Upper lobe of right lung (tissue), 1 donor: ENCODE results near the gene REPS1. TPM values are rescaled to one million over a fixed set of nuclear protein-coding genes. Genes with fewer than 3 reads are reported as not detected.
A peak's percentile ranks its signal among the peaks of the same experiment; 100 is the strongest.

Experiments used
- ATAC-seq: fragments of 200-7000 bp; cut with Tn5 transposase; one replicate; pipeline ENCODE4 v1.9.1; 2020; ENCODE audit warnings: mild to moderate bottlenecking, moderate library complexity
- DNase-seq: peaks from one replicate; pipeline ENCODE4 v3.0.0-alpha.2; 2020
- H3K27ac ChIP-seq: fragments of 200-600 bp; one replicate; pipeline ENCODE4 v1.8.0; 2022
- H3K27me3 ChIP-seq: fragments of 200-600 bp; one replicate; pipeline ENCODE4 v1.8.0; 2022; ENCODE audit warnings: mild to moderate bottlenecking
- H3K36me3 ChIP-seq: fragments of 200-600 bp; one replicate; pipeline ENCODE4 v1.8.0; 2022
- H3K4me1 ChIP-seq: fragments of 200-600 bp; one replicate; pipeline ENCODE4 v1.8.0; 2022
- H3K4me3 ChIP-seq: fragments of 200-600 bp; one replicate; pipeline ENCODE4 v1.8.0; 2022; ENCODE audit warnings: mild to moderate bottlenecking
- H3K9me3 ChIP-seq: fragments of 200-600 bp; one replicate; pipeline ENCODE4 v1.8.0; 2022
- CTCF ChIP-seq: fragments of 200-600 bp; IDR thresholded peaks from one replicate; pipeline ENCODE4 v1.8.0; 2022; ENCODE audit warnings: antibody characterized with exemption
- intact Hi-C: fragments of 100-400 bp; cut with DNase I; formaldehyde crosslinking; loops from one replicate; pipeline ENCODE4 v1.11.0; 2022
- total RNA-seq: library from RNA; stranded (reverse); fragmentation: NEBNext Ultra II Directional; extraction: Animal tissue kit (Norgen Biotek cat#: 25700); gene quantifications from one replicate; pipeline ENCODE4 v1.2.1, GENCODE V29; 2021
- donor health status: DM: no; HTN: yes; CAD: no; lungs with severe emphysema.

Gene REPS1
- total RNA-seq, 1 donor from 2014 or later = 35.4 TPM

GRCh38 chr6:138975815-138976214 lies 12.2 kb downstream of the REPS1 start:
- DNase-seq (no peak), ATAC-seq (no peak)
- Histone ChIP-seq H3K36me3 (no peaks in the 10 kb centered on the region), H3K27me3 (no peaks in the 10 kb centered on the region), H3K9me3 (no peaks in the 10 kb centered on the region), H3K4me3 (no peak overlapping the region), H3K27ac (no peak overlapping the region), H3K4me1 (peaks cover 33% of the 10 kb centered on the region)
- intact Hi-C loops = no loop called here
- no peak for TF ChIP-seq CTCF

- Histone ChIP-seq H3K27ac (no peak overlapping the region), H3K27me3 (no peaks in the 10 kb centered on the region), H3K36me3 (no peaks in the 10 kb centered on the region), H3K4me3 (no peak overlapping the region), H3K9me3 (no peaks in the 10 kb centered on the region), H3K4me1 (peaks cover 38% of the 10 kb centered on the region)
- no peak for TF ChIP-seq CTCF
- DNase-seq = no peak
- intact Hi-C loops = no loop called here
- no peak for ATAC-seq
These were observed 14.4 kb downstream of the REPS1 start for GRCh38 chr6:138973466-138974153.

GRCh38 chr6:138972226-138972665 lies 15.8 kb downstream of the REPS1 start:
- DNase-seq (no peak), ATAC-seq (no peak)
- Histone ChIP-seq H3K4me1 (peaks cover 38% of the 10 kb centered on the region), H3K9me3 (no peaks in the 10 kb centered on the region), H3K27ac (no peak overlapping the region), H3K27me3 (no peaks in the 10 kb centered on the region), H3K4me3 (no peak overlapping the region), H3K36me3 (no peaks in the 10 kb centered on the region)
- intact Hi-C loops = no loop called here
- TF ChIP-seq CTCF = no peak

GRCh38 chr6:138971601-138972000 lies 16.5 kb downstream of the REPS1 start:
- Histone ChIP-seq H3K4me3 (no peak overlapping the region), H3K27me3 (no peaks in the 10 kb centered on the region), H3K36me3 (no peaks in the 10 kb centered on the region), H3K27ac (no peak overlapping the region), H3K4me1 (peaks cover 38% of the 10 kb centered on the region), H3K9me3 (no peaks in the 10 kb centered on the region)
- intact Hi-C loops = no loop called here
- DNase-seq (no peak), ATAC-seq (no peak)
- no peak for TF ChIP-seq CTCF

- Histone ChIP-seq H3K4me3 (no peak overlapping the region), H3K27ac (peak overlapping the region; percentile 33), H3K4me1 (peaks cover 38% of the 10 kb centered on the region), H3K27me3 (no peaks in the 10 kb centered on the region), H3K9me3 (no peaks in the 10 kb centered on the region), H3K36me3 (no peaks in the 10 kb centered on the region)
- DNase-seq (no peak), ATAC-seq (peak; percentile 76)
- TF ChIP-seq CTCF = no peak
- intact Hi-C loops = no loop called here
These were observed 17.1 kb downstream of the REPS1 start for GRCh38 chr6:138970856-138971425.
